NCI-H526 (cell line): ENCODE results near the gene SNAP25.

Experiments used
- DNase-seq, 2 experiments: peaks; one replicate each; lab custom pipeline; 2025; lab: John Stamatoyannopoulos, UW

Gene SNAP25

DNA sequence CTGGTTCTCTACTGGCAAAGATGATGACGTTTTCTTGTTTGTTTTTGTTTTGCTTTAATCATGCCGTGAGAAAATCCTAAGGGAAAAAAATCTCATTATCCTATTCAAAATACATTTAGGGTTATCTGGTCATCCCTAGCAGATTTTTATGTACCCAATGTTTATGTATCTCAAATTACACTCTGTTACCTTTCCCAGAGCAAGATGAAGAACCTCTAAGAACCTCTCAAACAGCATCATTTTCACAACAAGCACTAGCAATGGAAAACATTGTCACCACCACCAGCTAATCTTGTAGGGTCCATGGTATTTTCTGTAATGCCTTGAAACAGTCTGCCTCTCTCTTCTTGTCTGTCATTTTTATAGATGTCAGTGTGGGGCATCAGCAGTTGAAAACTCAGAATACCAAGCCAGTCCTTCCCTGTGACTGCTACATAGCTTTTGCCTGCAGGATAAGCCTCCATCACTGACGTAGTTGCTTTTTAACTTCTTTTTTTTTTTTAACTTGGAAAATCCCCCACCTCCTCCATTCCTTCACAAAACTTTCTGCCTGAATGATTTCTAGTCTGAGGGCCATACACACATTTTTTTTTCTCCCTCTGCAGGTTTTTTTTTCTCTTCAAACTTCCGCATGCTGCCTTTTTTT lies 2.4 kb upstream of the SNAP25 start:
- peak in 1 of 2 experiments; percentile 41 for DNase-seq

DNA sequence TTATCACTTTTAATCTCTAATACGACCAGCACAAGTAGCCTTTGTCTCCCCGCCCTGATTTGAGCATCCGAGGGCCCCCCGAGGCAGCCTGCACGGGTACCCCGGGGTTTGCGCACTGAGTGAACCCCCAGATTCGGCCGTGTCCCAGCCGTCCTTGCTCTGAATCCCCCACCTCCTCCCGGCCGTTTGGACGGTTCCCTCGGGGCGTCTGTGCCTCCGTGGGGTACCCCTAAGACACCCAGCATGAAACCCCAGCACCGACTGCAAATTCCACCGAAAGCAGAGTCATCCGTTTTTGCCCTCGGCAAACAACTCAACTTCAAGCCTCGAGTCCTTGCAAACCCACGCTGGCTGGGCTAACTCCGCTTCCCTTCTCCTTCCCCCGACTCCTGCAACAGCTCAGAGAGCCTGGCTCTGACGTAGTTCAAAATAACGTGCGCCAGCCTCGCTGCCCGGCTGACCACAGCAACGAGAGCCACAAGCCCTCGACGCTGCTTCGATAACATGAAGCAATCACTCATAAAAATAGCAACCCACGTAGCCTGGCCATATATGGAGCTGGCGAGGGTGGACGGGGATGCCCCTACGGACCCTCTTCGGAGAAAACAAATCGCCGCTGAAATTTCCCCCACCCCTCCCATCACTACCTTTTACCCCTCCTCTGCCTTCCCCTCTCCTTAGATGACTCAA lies 764 bp upstream of the SNAP25 start:
- DNase-seq, result peak; percentile 84 to 89

DNA sequence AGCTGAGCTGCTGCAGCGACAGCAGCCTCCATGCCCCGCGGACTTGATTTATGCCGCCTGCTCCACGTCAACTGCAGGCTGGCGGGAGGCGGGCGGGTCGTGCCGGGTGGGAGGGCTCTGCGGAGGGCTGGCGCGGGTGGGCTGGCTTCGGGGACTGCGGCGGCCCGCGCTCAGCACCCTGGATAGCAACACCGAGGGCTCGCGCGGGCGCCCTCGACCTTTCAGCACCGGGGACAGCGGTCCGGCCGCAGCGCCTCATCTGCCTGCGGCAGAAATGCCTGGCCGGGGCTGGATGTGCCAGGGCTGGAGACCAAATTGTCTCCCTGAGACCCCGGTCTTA lies 792 bp downstream of the SNAP25 start:
- DNase-seq, result peak; percentile 25 to 82

DNA sequence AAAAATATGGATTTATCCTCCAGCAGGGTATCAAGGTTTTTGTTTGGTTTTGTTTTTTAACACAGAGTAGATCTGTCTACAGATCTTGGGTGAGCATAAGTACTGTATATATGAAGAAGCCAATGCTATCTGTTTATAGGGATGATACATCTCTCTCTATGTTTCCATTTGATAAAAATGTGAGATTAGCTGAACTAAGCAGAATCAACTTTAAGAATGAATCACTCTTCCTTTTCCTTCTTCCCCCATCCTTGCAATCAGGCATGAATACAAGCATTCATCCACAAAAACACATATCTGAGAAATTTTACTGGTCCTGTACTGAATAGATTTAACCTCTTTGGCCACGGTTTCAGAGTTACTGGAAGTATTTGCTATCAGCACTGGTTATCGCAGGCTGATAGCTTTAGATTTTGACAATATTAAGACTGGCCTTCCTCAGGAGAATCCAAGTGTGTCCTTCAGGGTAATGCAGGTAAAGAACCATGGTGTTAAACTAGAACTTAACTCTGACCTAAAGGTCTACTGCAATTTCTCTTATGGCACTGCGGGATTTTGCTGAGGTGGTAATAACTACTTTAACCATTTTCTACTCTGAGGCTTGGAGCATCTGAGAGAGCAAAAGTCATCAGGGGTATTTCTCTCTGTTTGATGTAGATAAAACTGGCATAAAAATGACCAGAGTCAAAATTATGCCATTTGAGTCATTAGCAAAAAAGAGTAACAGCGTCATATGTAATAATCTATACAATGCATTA lies 1.5 kb downstream of the SNAP25 start:
- DNase-seq, result no peak

DNA sequence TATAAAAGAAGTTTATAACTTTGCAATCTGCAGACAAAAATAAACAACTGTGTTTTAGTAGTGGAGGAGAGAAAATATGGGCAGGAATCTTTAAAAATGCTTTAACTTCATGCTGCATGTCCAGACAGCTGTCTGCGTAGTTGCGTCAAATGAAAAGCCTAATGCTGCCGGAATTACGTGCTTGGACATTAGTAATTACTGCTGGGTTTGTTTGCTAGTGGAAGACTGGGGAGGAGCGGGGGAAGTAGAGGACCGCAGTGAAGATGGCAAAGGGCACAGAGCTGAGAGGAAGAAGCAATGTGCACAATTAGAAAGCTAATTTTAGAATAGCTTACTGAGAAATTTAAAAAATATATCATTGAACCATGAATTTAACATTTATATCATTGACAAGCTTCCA lies 2.4 kb downstream of the SNAP25 start:
- DNase-seq, result no peak

DNA sequence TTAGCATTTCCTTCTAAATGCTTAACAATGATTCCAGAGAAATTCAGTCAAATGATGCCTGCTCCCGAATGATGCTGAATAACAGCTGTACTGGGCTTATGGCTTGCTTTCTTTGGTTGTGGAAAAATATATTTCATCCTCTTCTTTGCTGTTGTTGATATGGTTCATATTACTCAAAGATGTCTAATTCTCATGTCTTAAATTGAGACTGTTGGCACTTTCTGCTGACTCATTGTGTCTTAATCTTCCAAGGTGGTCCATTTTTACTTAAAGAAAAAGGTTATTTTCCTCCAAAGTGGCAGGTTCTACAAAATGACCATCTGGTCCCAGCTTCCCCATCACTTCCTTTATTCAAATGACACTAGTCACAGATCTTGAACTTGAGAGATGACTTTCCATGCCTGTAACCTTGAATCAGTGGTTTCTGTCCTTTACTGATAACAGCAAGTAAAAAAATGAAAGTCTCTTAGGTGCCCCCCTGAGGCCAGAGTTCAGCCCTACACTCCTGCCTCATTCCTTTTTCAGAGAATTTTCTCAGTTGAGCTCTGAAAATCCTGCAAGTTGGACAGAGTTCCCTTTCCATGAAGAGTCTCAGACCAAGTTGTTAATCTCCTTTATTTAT lies 6.9 kb downstream of the SNAP25 start:
- DNase-seq, result peak; percentile 30 to 43

DNA sequence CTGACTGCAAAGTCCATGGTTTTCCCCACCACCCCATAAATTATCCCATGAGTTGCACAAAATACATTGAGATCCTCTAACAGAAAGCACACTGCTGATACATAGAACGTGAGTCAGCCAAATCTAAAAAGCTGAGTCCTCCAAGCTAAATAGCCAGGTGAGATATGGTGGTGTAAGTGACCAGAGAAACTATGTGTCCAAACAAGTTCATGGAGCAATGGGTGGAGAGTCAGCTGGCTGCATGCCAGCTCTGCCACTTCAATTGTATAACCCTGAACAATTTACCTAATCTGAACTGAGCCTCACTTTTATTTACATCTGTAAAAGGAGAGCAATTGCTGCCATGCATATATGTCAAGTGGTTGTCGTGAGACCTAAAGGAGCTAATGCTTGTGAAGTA lies 9.7 kb downstream of the SNAP25 start:
- DNase-seq, result no peak

DNA sequence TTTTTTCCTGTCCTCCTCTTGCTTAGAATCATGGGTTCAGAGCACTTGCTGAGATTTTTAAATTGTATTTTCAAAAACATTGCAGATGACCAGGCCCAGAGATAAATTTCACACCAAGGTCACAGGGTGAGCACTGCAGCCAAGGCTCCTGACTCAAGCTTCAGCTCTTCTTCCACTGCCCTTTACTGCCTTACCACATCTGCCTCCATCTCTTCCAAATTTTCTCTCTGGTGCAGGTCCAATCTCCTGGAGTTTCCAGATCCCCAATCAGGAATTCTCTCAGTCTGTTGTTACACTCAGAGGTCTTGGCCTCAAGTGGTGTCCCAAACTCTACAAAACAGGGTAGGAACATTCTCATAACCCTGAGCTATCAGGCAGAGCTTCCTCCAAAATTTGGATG lies 12.7 kb downstream of the SNAP25 start:
- no peak for DNase-seq

DNA sequence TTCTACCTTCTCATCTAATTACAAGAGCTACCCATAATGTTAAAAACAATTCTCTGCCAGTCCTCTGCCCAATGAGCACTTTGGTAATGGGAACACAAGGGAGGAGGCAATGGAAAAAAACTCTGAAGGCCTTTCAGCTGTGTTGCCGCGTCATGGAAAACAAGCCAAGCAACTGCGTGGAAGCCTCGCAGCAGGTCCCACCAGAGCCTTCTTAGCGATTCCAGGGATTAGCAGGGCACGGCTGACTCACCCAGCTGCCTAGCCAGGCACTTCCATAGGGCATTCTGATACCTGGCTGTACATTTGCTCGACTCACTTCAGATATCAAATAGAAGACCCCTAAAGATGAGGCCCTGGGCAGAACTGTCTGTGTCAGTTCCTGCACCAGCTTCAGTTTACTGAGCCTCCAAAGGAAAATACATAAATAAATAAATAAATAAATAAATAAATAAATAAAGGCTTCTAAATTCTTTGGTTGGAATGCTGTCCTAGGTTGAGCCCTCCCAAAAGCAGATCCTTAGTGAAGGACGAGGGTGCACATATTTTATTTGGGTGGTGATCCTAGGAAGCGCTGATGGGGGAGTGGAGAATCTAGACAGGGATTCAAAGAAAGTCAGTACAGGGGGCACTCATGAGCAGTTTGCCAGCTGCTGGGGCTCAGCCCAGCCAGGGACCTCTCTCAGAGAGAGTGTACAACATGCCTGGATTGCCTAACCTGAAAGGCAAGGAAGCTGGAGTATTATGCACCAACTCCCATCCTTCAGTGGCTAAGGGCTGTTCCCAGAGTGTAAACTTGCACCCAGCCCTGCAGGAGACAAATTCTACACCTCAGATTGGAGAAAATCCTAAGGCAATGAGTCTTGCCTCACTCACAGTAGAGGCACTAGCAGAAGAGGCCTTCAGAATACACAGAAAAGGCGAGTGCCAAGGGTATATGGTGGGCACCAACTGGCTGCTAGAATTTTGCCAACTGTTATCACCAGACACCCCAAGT lies 18.2 kb downstream of the SNAP25 start:
- no peak for DNase-seq

DNA sequence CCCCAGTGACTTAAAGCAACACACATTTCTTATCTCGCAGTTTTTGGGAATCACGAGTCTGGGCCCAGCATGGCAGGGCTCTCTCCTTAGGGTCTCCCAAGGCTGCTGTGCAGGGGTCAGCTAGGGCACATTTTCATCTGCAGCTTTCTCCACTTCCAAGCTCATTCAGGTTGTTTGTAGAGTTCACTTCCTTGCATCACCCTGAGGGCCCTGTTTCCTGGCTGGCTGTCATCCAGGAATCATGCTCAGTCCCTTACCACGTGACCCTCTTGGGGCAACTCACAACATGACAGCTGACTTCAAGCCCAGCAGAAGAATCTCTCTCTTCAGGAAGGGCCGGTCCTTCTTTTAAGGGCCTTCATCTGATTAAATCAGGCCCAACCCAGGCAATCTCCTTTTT lies 21.3 kb downstream of the SNAP25 start:
- DNase-seq, result no peak

DNA sequence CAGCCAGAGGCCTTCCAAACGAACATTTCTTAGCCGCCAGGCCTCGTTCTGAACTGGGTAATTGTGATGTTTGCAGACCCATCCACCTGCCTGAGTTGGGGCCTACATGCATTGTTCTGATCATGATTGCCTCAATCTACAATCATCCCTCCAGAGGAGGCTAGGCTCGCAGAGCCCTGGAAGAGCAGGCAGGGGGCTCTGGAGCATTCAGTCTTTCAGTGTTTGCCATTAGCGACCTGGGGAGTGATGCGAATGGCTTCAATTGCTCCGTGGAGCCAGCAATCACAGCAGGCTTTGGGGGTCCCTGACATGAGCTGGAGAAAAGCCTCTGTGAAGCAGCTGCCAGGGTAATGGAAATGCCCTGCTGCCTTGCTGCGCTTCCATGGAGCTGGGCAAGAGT lies 22.0 kb downstream of the SNAP25 start:
- no peak for DNase-seq

DNA sequence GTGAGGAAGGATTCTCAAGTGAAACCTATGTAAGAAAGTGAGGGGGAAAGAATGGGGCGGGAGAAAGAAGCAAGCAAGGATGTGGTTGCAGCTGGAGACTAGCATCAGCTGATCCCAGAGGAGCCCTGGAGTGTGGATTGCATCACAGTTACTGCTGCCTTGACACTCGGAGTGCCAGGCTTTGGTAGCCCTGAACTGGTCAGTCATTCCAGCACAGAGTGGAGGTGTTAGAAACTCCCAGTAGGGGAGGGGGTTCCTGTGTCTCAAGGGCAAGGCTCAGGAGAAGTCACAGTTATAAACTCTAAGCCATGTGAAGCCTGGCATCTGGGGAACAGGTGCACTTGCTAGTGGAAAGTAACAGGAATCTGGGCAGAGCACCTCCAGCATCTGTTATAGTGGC lies 23.5 kb downstream of the SNAP25 start:
- no peak for DNase-seq

DNA sequence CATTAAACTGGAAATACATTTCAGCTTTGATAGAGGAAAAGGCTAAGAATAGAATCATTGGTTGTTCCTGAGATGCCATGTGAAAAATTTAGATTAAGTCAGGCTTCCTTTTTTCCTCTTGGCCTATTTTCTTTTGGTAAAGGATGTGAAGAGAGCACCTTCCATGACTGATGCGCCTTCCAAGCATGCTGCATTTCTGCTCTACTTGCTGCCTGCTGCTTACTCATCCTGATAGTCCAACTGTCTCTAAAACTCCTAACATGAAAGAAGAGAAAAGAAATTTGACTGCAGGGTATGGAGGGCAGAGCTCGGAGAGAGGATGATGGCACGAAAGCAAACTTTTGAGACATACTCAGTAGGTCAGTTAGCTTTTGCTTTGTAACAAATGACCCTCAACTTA lies 28.8 kb downstream of the SNAP25 start:
- no peak for DNase-seq

DNA sequence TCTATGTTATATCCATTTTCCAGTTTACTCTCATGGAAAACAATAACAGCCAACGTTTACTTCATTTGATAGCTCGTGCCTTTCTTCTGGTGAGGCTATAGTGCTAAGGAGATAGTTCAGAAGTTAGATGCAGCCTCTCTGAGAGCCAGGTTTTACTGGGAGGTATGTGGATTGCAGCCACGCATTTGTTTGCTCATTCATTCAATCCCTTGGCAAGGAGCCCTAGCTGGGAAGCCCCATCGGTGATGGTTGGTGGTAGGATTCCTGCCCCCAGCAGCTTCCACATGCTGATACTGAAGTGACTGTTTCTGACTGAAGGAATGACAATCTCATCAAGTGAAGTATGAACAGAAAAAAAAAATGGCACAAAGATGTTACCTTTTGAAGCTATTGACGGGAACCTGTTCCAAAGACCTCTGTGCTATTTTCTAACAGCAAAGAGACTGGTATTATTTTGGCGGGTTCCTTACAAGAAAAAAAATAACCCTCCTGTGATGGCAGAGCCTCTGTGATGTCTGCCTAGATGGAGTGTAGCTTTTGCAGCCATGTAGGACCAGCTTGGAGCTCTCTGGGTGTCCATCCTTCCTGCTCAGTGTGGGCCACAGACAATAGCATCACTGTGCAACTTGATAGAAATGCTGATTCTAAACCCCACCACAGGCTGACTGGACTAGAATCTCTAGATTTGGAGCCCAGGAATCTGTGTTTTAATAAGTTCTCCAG lies 30.6 kb downstream of the SNAP25 start:
- no peak for DNase-seq

DNA sequence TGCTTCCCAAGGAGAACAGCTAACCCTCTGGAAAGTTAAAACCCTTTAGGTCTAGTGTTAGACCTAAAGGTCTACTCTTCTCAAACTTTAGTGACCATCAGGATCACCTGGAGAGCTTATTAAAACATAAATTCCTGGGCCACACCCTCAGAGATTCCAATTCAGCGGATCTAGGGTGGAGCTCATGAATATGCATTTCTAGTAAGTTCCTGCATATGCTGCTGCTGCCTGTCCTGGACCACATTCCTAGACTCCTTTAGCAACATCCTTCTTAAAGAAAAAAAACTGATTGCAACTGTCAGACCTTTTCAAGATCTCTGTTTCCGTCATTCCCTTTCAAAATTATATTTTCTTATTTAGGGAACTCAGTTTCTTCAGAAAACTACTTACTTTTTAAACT lies 31.2 kb downstream of the SNAP25 start:
- DNase-seq, result peak in 1 of 2 experiments; percentile 7

DNA sequence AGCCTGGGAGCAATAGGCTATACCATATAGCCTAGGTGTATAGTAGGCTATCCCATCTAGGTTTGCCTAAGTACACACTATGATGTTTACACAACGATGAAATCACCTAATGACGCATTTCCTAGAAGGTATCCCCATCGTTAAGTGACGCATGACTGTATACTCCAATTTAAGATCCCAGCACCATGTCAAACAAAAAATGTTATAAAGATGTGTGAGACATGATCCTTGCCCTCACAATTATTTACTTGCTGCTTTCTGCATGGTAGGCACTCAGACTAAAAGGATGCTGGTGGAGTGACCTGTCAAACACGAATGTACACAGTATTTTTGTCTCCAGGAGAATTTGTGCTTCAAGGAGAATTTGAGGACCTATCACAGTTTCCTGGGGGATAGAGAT lies 32.3 kb downstream of the SNAP25 start:
- DNase-seq, result peak; percentile 41 to 65

DNA sequence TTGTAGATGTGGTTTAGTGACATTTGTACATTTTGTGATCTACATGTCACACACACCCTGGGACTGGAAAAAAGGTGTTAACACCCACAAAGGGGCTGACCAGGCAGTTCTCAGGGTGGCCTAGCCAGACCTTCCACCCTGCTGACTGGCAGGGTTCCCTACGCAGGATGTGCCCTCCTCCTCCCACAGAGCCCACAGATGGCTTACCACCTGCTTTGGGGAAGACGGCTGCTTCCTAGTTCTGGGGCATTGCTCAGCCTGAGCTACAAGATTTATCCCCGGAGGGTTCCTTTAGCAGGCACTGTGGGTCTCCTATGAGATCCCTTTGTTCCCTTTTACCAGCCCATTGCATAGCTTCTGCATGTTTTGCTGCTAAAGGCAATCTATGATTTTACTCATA lies 35.1 kb downstream of the SNAP25 start:
- DNase-seq, result no peak

DNA sequence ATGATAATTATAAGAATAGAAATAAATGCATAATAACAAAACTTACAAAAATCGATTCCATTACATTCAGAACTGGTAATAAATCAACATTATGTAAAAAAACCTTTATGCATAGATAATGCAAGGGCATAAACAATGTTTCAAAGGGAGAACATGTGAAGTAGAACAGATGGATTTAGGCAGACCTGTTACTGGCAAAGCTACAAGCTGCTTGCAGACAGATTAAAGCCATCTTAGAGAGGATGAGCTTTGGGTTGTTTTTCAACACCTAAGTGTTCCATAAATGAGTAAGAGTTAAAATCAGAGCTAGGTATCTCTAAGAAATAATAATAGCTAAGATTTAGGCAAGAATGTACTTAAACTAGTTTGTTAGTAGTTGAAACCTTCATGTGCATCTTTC lies 37.2 kb downstream of the SNAP25 start:
- DNase-seq, result no peak

DNA sequence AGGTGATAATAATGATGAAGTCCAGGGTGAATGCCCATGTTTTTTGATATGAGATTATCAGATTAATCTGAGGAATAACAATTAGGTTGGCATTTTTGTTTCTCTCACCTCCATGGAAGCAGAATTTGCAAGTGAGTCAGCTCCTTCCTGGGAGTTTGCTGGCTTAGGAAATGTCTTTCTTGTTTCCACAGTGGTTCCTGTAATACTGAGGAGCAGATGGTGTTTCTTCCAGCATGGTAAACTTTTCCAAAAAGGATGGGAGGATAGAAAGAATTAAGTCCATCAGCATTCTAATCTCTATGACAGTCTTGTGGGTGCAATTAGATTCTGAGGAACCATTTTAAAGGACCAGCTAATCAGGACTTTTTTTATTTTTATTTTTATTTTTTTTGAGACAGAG lies 40.5 kb downstream of the SNAP25 start:
- no peak for DNase-seq

DNA sequence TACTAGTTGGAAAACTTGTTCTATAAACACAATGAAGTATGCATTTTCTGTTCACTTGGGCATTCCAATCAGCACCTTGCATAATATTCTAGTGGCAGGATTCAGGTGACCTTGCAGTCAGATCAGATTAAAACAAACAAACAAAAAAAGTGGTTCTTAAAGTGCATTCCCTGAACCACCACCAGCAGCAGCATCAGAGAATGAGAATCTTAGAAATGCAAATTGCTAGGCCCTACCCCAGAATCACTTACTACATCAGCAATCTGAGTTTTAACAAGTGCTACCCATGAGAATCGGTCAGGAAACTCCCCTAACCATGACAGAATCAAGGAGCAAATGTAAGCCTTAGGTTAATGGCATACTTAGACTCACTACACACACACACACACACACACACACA lies 41.7 kb downstream of the SNAP25 start:
- no peak for DNase-seq

DNA sequence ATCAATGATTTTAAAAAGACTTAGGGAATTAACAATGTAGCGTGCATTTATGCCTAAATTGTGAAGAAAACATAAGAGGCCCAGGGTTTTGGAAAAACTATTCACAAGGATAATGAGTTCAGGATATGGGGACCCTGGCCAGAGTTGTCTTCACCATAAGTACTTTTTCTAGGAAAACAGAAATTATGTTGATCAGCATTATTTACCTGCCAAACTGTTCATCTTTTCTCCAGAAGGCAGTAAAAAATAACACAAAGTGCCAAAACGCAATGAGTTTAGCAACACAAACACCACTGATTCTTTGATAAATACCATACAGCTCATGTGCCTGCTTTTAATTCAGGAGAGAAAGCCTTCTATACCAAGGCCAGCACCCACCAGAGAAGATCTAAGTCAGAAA lies 43.1 kb downstream of the SNAP25 start:
- DNase-seq, result no peak
